HepG2 (cell line): ENCODE measurements around the gene ITGB7. TPM values are rescaled to one million over a fixed set of nuclear protein-coding genes. Genes with fewer than 3 reads are reported as not detected.

Experiments used
- BRCA1 ChIP-seq: sonication (generic); formaldehyde crosslinking; IDR thresholded peaks from 2 replicates; pipeline ENCODE4 v1.4.0; 2020; ENCODE audit warnings: missing genetic modification reagents
- CCAR2 ChIP-seq: fragments of 200-400 bp; formaldehyde crosslinking; optimal IDR thresholded peaks from 2 replicates; pipeline ENCODE3; 2018; ENCODE audit warnings: low read depth, mild to moderate bottlenecking, low read length, moderate library complexity
- CEBPG ChIP-seq: IDR thresholded peaks from 2 replicates; pipeline ENCODE4 v1.6.1; 2016
- FOXJ3 ChIP-seq: sonication (generic); formaldehyde crosslinking; IDR thresholded peaks from 2 replicates; pipeline ENCODE4 v1.4.0; 2020; ENCODE audit warnings: missing genetic modification reagents, mild to moderate bottlenecking, borderline replicate concordance
- FOXK2 ChIP-seq: fragments of 450-650 bp; IDR thresholded peaks from 2 replicates; pipeline ENCODE4 v1.6.1; 2016
- HCFC1 ChIP-seq: fragments of 150-350 bp; IDR thresholded peaks from 2 replicates; pipeline ENCODE4 v1.6.1; 2014; ENCODE audit warnings: low read depth, low read length
- HNRNPK ChIP-seq: fragments of 200-400 bp; formaldehyde crosslinking; IDR thresholded peaks from 2 replicates; pipeline ENCODE4 v1.6.1; 2018; ENCODE audit warnings: low read length, low read depth, moderate library complexity, mild to moderate bottlenecking; ENCODE audit not compliant: poor library complexity, severe bottlenecking
- JDP2 ChIP-seq: sonication (generic); formaldehyde crosslinking; IDR thresholded peaks from 2 replicates; pipeline ENCODE4 v1.8.1; 2022; ENCODE audit warnings: missing genetic modification reagents, borderline replicate concordance
- KMT2B ChIP-seq: IDR thresholded peaks from 2 replicates; pipeline ENCODE4 v1.6.1; 2016; ENCODE audit warnings: missing genetic modification reagents, missing compliant biosample characterization
- MAZ ChIP-seq, 2 experiments: sonication (generic) in 1 of 2; formaldehyde crosslinking in 1 of 2; IDR thresholded peaks; 2 replicates each; pipeline versions ENCODE4 v1.5.0 to v1.6.1; 2012 to 2020; ENCODE audit warnings: low read depth in 2 of 2, mild to moderate bottlenecking in 2 of 2, borderline replicate concordance in 1 of 2, improper control_type of control experiment in 1 of 2, low read length in 1 of 2, missing genetic modification reagents in 1 of 2, moderate library complexity in 1 of 2
- REL ChIP-seq: sonication (generic); formaldehyde crosslinking; conservative IDR thresholded peaks from 2 replicates; pipeline ENCODE4 v1.8.0; 2022; ENCODE audit warnings: mild to moderate bottlenecking, missing genetic modification reagents, moderate library complexity
- RFX1 ChIP-seq: fragments of 450-650 bp; IDR thresholded peaks from 2 replicates; pipeline ENCODE4 v1.6.1; 2017
- SAP130 ChIP-seq: IDR thresholded peaks from 2 replicates; pipeline ENCODE4 v1.6.1; 2016; ENCODE audit warnings: low read depth
- SIN3B ChIP-seq: fragments of 150-350 bp; IDR thresholded peaks from 2 replicates; pipeline ENCODE4 v1.6.1; 2014; ENCODE audit warnings: low read length
- SOX6 ChIP-seq, 2 experiments: fragments of 450-650 bp in 1 of 2; sonication (generic) in 1 of 2; formaldehyde crosslinking in 1 of 2; IDR thresholded peaks; 2 replicates each; pipeline versions ENCODE4 v1.4.0 to v1.6.1; 2017 to 2020; ENCODE audit warnings: antibody characterized with exemption in 1 of 2, mild to moderate bottlenecking in 1 of 2, missing genetic modification reagents in 1 of 2
- STAT5B ChIP-seq: sonication (generic); formaldehyde crosslinking; IDR thresholded peaks from 2 replicates; pipeline ENCODE4 v1.4.0; 2020; ENCODE audit warnings: missing genetic modification reagents
- ZNF124 ChIP-seq: sonication (generic); formaldehyde crosslinking; IDR thresholded peaks from 2 replicates; pipeline ENCODE4 v1.4.0; 2020; ENCODE audit warnings: missing genetic modification reagents
- ZNF274 ChIP-seq: sonication (generic); formaldehyde crosslinking; IDR thresholded peaks from 2 replicates; pipeline ENCODE4 v1.5.1; 2020; ENCODE audit warnings: mild to moderate bottlenecking, missing genetic modification reagents
- ZNF75D ChIP-seq: sonication (generic); formaldehyde crosslinking; IDR thresholded peaks from 2 replicates; pipeline ENCODE4 v1.8.1; 2023; ENCODE audit warnings: missing genetic modification reagents, mild to moderate bottlenecking, borderline replicate concordance
- ZNF768 ChIP-seq: sonication (generic); formaldehyde crosslinking; IDR thresholded peaks from 2 replicates; pipeline ENCODE4 v1.4.0; 2020; ENCODE audit warnings: missing genetic modification reagents
- ZNF83 ChIP-seq: sonication (generic); formaldehyde crosslinking; IDR thresholded peaks from 2 replicates; pipeline ENCODE4 v1.4.0; 2020; ENCODE audit warnings: missing genetic modification reagents, mild to moderate bottlenecking, borderline replicate concordance
- ZNF878 ChIP-seq: sonication (generic); formaldehyde crosslinking; IDR thresholded peaks from 2 replicates; pipeline ENCODE4 v1.8.1; 2023; ENCODE audit warnings: mild to moderate bottlenecking, missing genetic modification reagents, moderate library complexity
- ZSCAN25 ChIP-seq: sonication (generic); formaldehyde crosslinking; IDR thresholded peaks from 2 replicates; pipeline ENCODE4 v1.8.0; 2022; ENCODE audit warnings: mild to moderate bottlenecking, missing genetic modification reagents
- polyA plus RNA-seq, 8 experiments: library from polyadenylated mRNA; depleted of rRNA in 3 of 8; stranded (reverse) in 7 of 8; unstranded in 1 of 8; fragments of >200 nt; fragmentation: Illumina TruSeq in 4 of 8; extraction: Trizol in 4 of 8; gene quantifications; 2 replicates each; pipeline versions ENCODE4 v1.2.1 to v1.2.3, GENCODE V29; 2011 to 2016; ENCODE audit warnings: low read depth in 4 of 8, missing spikeins in 1 of 8, mixed read lengths in 1 of 8; ENCODE audit not compliant: insufficient read depth in 1 of 8
- total RNA-seq, 5 experiments: library from RNA; depleted of rRNA; stranded (reverse); fragments of >200 nt; fragmentation: Illumina TruSeq; extraction: Trizol; gene quantifications; 2 replicates each; pipeline ENCODE4 v1.2.3, GENCODE V29; 2016; ENCODE audit warnings: low read depth in 1 of 5
- TF ChIP-seq, protein P1 (sequence below): sonication (generic); formaldehyde crosslinking; IDR thresholded peaks from 2 replicates; pipeline ENCODE4 v1.4.0; 2020; ENCODE audit warnings: missing genetic modification reagents, borderline replicate concordance
- TF ChIP-seq, protein P2 (sequence below): sonication (generic); formaldehyde crosslinking; IDR thresholded peaks from 2 replicates; pipeline ENCODE4 v1.4.0; 2020; ENCODE audit warnings: mild to moderate bottlenecking, missing genetic modification reagents
- TF ChIP-seq, protein P3 (sequence below): sonication (generic); formaldehyde crosslinking; IDR thresholded peaks from 2 replicates; pipeline ENCODE4 v1.8.0; 2022; ENCODE audit warnings: low read depth, missing genetic modification reagents

ITGB7 gene
- total and polyA plus RNA-seq, 2 of the 13 experiments (the other 11 are each of a cell fraction or from before 2014, with no cell fraction given), result 0.16 to 0.18 TPM

DNA sequence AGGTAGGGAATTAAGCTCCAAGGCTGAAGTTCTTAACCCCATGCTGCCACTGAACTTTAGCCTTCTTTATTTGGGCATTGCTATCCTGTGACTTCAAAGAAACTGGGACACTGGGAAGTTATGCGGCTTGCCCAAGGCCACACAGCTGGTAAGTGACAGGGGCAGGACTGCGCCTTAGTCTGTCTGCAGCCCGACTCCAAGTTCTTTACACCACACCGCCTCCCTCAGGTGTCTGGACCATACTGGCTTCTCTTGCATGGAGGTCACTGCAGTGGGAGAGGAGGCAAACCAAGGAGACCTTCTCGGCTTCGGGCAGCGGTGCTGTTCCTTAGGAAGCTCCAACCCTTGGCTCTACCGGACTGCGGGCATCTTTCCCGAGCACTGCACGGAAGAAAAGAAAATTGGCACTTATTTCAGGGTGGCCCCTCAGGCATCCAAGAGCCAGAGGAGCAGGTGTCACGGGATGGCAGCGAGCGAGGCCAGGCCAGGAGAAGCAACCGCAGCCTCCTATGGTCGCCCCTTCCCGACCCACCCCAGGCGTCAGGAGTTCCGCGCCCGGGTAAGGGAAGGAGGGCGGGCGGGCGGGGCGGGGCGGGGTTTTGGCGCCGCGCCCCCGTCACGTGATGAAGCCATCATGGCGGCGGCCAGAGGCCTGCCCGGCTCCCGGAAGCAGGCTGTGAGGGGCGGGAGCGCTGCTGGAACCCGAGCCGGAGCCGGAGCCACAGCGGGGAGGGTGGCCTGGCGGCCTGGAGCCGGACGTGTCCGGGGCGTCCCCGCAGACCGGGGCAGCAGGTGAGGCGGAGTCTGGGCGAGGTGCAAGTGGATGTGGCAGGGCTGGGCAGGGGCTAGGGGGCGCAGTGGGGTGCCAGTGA lies 44.7 kb upstream of the ITGB7 start (continued):
- TF ChIP-seq, protein P1, sequence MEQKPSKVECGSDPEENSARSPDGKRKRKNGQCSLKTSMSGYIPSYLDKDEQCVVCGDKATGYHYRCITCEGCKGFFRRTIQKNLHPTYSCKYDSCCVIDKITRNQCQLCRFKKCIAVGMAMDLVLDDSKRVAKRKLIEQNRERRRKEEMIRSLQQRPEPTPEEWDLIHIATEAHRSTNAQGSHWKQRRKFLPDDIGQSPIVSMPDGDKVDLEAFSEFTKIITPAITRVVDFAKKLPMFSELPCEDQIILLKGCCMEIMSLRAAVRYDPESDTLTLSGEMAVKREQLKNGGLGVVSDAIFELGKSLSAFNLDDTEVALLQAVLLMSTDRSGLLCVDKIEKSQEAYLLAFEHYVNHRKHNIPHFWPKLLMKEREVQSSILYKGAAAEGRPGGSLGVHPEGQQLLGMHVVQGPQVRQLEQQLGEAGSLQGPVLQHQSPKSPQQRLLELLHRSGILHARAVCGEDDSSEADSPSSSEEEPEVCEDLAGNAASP (CRISPR knock-in tag), result peak; percentile 24; the same call in 1 of the 2 replicates
- TF ChIP-seq FOXJ3 (no peak), MAZ (IDR thresholded peaks at IDR 0.05; ENCODE audit: borderline replicate concordance, low read depth, low read length) (peak; percentile 56; the same call in 1 of the 2 replicates), MAZ (CRISPR knock-in tag; IDR thresholded peaks at IDR 0.05; ENCODE audit: low read depth) (0 out of 2 replicates have a peak, but pooled peaks have one; percentile 28), ZNF274 (0 out of 2 replicates have a peak, but pooled peaks have one; percentile 28), ZNF83 (CRISPR knock-in tag) (no peak), ZNF768 (CRISPR knock-in tag) (peak; percentile 83), STAT5B (CRISPR knock-in tag) (no peak), ZNF124 (CRISPR knock-in tag) (no peak), FOXK2 (no peak), HCFC1 (no peak), JDP2 (CRISPR knock-in tag) (no peak), SOX6 (IDR thresholded peaks at IDR 0.05) (no peak), SOX6 (CRISPR knock-in tag; IDR thresholded peaks at IDR 0.05) (peak; percentile 45), ZNF75D (CRISPR knock-in tag) (no peak), HNRNPK (no peak), REL (no peak), CCAR2 (no peak), RFX1 (no peak), ZNF878 (CRISPR knock-in tag) (0 out of 2 replicates have a peak, but pooled peaks have one; percentile 46), SIN3B (peak; percentile 47; the same call in 1 of the 2 replicates), SAP130 (CRISPR knock-in tag) (peak; percentile 84), KMT2B (peak; percentile 10; the same call in 1 of the 2 replicates), CEBPG (CRISPR knock-in tag) (0 out of 2 replicates have a peak, but pooled peaks have one; percentile 14), BRCA1 (CRISPR knock-in tag) (peak; percentile 83; the same call in 1 of the 2 replicates), ZSCAN25 (CRISPR knock-in tag) (peak; percentile 83)
- TF ChIP-seq, protein P2, sequence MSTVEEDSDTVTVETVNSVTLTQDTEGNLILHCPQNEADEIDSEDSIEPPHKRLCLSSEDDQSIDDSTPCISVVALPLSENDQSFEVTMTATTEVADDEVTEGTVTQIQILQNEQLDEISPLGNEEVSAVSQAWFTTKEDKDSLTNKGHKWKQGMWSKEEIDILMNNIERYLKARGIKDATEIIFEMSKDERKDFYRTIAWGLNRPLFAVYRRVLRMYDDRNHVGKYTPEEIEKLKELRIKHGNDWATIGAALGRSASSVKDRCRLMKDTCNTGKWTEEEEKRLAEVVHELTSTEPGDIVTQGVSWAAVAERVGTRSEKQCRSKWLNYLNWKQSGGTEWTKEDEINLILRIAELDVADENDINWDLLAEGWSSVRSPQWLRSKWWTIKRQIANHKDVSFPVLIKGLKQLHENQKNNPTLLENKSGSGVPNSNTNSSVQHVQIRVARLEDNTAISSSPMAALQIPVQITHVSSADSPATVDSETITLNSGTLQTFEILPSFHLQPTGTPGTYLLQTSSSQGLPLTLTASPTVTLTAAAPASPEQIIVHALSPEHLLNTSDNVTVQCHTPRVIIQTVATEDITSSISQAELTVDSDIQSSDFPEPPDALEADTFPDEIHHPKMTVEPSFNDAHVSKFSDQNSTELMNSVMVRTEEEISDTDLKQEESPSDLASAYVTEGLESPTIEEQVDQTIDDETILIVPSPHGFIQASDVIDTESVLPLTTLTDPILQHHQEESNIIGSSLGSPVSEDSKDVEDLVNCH (CRISPR knock-in tag), result no peak
- TF ChIP-seq, protein P3, sequence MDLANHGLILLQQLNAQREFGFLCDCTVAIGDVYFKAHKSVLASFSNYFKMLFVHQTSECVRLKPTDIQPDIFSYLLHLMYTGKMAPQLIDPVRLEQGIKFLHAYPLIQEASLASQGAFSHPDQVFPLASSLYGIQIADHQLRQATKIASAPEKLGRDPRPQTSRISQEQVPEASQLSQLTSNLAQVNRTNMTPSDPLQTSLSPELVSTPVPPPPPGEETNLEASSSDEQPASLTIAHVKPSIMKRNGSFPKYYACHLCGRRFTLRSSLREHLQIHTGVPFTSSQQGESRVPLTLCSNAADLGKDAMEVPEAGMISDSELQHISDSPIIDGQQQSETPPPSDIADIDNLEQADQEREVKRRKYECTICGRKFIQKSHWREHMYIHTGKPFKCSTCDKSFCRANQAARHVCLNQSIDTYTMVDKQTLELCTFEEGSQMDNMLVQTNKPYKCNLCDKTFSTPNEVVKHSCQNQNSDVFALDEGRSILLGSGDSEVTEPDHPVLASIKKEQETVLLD (CRISPR knock-in tag), result peak; percentile 90
